PC-9 (cell line): ENCODE data around the gene RIMBP2.

Source experiments
- EZH2 ChIP-seq: fragments of 200-600 bp; sonication (generic); IDR thresholded peaks from 2 replicates; pipeline ENCODE4 v1.8.0; 2017; ENCODE audit warnings: antibody characterized with exemption, low read depth
- TF ChIP-seq, protein P1 (sequence below): fragments of 200-600 bp; sonication (generic); conservative IDR thresholded peaks from 2 replicates; pipeline ENCODE4 v1.6.1; 2017; ENCODE audit warnings: mixed run types, antibody characterized with exemption, mild to moderate bottlenecking, moderate library complexity

DNA sequence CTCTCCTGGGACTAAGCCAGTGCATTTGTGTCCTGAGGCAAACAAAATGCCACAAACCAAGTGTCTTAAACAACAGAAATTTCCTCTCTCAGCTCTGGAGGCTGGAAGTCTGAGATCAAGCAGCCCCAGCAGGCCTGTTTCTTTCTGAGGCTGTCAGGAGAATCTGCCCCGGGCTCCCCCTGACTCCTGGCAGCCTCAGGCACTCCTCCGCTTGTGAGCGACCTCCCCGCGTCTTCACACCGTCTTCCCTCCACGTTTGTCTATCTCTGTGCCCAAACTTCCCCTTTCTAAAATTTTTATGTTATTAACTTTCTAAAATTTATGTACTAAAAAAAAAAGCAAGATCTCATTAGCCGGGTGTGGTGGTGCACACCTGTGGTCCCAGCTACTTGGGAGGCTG lies 59.7 kb downstream of the RIMBP2 start:
- TF ChIP-seq, protein P1, sequence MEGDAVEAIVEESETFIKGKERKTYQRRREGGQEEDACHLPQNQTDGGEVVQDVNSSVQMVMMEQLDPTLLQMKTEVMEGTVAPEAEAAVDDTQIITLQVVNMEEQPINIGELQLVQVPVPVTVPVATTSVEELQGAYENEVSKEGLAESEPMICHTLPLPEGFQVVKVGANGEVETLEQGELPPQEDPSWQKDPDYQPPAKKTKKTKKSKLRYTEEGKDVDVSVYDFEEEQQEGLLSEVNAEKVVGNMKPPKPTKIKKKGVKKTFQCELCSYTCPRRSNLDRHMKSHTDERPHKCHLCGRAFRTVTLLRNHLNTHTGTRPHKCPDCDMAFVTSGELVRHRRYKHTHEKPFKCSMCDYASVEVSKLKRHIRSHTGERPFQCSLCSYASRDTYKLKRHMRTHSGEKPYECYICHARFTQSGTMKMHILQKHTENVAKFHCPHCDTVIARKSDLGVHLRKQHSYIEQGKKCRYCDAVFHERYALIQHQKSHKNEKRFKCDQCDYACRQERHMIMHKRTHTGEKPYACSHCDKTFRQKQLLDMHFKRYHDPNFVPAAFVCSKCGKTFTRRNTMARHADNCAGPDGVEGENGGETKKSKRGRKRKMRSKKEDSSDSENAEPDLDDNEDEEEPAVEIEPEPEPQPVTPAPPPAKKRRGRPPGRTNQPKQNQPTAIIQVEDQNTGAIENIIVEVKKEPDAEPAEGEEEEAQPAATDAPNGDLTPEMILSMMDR: no peak
- no peak for TF ChIP-seq EZH2
